Esophagus muscularis mucosa (tissue), 4 donors: ENCODE results near the gene SMIM35.

ENCODE experiments used
- EP300 ChIP-seq: sonication (generic); formaldehyde crosslinking; IDR thresholded peaks from one replicate; pipeline ENCODE4 v1.6.1; 2017; ENCODE audit warnings: antibody characterized with exemption
- POLR2A ChIP-seq: fragments of 450-650 bp; IDR thresholded peaks from one replicate; pipeline ENCODE4 v1.6.1; 2017; ENCODE audit warnings: antibody characterized with exemption, moderate library complexity, mild to moderate bottlenecking, low read depth
- TF ChIP-seq, protein P1 (sequence below), 3 experiments: fragments of 200-600 bp in 2 of 3; fragments of 450-650 bp in 1 of 3; sonication (generic) in 2 of 3; IDR thresholded peaks; one replicate each; pipeline ENCODE4 v1.5.1; 2017 to 2019; ENCODE audit warnings: antibody characterized with exemption in 3 of 3, mild to moderate bottlenecking in 2 of 3, moderate library complexity in 1 of 3

DNA sequence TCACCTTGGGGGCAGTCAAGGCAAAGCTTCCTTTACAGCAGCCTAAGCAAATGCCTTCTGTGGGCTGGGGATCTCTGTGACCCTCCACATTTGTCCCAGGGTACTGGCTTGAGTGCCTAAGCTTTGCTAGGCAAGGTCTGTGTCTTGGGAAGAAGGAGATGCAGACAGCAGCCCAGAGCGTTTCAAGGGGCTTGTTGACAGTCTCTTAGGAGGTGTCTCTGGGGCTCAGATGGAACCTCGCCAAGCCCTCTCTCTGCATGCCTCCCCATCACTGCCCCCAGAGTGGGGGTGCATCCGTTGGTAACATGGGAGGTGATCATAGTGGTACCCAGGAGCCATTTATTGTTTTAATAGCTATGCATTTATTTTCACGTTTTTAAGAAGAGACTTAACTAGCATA, 39.0 kb downstream of the SMIM35 start:
- no peak for TF ChIP-seq POLR2A
- TF ChIP-seq, protein P1, sequence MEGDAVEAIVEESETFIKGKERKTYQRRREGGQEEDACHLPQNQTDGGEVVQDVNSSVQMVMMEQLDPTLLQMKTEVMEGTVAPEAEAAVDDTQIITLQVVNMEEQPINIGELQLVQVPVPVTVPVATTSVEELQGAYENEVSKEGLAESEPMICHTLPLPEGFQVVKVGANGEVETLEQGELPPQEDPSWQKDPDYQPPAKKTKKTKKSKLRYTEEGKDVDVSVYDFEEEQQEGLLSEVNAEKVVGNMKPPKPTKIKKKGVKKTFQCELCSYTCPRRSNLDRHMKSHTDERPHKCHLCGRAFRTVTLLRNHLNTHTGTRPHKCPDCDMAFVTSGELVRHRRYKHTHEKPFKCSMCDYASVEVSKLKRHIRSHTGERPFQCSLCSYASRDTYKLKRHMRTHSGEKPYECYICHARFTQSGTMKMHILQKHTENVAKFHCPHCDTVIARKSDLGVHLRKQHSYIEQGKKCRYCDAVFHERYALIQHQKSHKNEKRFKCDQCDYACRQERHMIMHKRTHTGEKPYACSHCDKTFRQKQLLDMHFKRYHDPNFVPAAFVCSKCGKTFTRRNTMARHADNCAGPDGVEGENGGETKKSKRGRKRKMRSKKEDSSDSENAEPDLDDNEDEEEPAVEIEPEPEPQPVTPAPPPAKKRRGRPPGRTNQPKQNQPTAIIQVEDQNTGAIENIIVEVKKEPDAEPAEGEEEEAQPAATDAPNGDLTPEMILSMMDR (IDR thresholded peaks at IDR 0.05) = no peak
- no peak for TF ChIP-seq EP300
